GM18858 (cell line): ENCODE data around the gene PRKG1.
"Not testable (repeated sequence)": the region's sequence is repeated elsewhere in the genome, so short reads cannot be mapped to it uniquely, and the experiment has no call there.

Experiments used
- ATAC-seq: cut with Tn5 transposase; IDR thresholded peaks from one replicate; pipeline ENCODE4 v1.9.1; 2021; ENCODE audit not compliant: unreplicated experiment

Gene PRKG1

DNA sequence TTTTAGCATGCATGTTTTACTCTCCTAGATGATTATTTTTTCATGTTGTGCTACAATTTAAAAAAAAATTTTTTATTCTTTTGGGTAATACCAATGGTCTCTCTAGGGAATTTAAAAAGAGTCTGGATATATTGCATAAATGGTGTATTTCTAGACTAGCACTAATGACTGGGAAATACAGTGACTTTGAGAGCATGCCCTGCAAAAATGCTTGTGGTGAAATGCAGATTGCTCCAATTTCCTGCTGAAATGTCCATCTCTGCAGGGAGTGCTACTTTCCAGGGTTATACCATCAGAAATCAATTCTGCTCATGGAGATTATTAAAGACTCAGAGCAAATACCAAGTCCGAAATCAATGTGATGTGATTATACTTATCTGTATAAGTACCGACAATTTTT is 186.1 kb downstream of the PRKG1 start:
- no peak for ATAC-seq

DNA sequence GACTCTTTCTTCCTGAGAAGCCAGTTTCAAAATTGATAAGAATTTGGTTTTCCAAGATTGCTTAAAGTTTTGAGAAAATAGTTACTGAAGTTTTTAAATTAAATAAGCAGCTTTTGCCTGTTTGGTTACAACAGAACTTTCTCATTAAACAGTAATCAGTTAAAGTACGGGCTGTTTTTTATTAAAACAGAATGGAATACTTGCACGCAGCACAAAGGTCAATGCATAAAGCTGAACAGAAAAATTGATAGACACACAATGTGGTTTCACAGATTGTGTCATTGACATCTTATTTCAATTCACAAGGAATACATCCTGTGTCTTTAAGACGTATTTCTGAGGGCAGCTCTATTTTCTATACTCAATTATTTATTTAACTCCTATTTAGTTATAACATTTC is 192.2 kb downstream of the PRKG1 start:
- no peak for ATAC-seq

- ATAC-seq: not testable (repeated sequence)
These were observed 193.8 kb downstream of the PRKG1 start for GRCh38 chr10:51267980-51268570.

DNA sequence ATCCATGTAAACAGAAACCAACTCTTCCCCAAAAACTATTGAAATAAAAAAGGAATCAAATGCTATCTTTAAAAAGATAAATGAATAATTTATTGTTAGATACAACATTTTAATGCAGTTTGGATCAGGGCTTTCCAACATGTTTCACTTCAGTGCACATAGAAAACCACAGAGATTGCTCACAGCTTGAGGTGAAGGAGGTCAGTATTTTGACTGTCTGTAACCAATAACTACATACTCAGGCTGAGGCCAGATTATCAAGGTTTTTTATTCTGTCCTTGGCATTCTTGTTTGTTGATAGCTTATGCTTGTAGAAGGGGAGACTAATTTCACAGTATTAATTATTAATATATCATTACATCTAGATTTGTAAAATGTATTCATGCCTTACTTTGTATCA is 195.5 kb downstream of the PRKG1 start:
- ATAC-seq: no peak

- no peak for ATAC-seq
These were observed 196.7 kb downstream of the PRKG1 start for GRCh38 chr10:51270936-51271530.

- ATAC-seq: not testable (repeated sequence)
These were observed 197.8 kb downstream of the PRKG1 start for GRCh38 chr10:51272099-51272498.

DNA sequence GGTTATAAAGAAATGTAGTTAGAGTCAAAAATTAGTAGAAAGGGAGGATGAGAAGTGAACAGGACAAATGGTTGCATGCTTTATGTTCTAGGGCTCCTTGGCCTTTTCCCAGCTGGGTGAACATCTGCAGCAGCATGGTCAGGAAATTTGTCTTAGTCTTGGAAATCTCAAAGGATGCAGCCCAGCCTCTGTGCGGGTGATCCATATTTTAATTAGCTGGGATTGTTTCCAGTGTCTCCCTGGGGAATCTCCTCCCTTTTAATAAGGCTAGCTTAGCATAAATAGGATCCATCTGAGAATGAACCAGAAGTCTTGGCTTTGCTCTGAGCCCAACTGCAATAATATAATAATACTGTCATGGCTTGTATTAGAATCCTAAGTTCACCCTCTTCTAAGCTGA is 198.3 kb downstream of the PRKG1 start:
- ATAC-seq: no peak

GRCh38 chr10:51273574-51273973 is 199.3 kb downstream of the PRKG1 start:
- ATAC-seq: no peak

DNA sequence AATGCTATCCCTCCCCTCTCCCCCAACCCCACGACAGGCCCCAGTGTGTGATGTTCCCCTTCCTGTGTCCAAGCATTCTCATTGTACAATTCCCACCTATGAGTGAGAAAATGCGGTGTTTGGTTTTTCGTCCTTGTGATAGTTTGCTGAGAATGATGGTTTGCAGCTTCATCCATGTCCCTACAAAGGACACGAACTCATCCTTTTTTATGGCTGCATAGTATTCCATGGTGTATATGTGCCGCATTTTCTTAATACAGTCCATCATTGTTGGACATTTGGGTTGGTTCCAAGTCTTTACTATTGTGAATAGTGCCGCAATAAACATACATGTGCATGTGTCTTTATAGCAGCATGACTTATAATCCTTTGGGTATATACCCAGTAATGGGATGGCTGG is 201.8 kb downstream of the PRKG1 start:
- not testable (repeated sequence) for ATAC-seq

GRCh38 chr10:51281387-51281786 is 207.1 kb downstream of the PRKG1 start:
- not testable (repeated sequence) for ATAC-seq

GRCh38 chr10:51285601-51286000 is 211.3 kb downstream of the PRKG1 start:
- ATAC-seq: no peak

GRCh38 chr10:51288511-51288910 is 214.2 kb downstream of the PRKG1 start:
- ATAC-seq: no peak

DNA sequence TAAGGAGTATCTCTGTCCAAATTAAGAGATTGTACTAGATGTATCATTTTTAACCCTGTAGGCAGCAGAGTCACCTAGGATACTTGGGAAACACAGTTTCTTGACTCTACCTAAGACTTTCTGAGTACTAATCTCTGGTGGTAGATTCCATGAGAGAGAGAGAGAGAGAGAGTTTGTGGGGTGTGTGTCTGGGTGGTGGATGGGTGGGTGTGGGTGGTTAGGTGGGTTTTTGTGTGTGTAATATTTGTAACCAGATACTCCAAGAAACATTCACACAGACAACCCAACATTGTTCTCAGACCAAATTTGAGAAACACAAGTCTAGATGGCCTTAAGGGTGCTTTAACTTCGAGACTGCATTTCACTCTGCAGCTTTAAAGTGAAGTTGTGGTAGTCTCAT is 215.2 kb downstream of the PRKG1 start:
- no peak for ATAC-seq

DNA sequence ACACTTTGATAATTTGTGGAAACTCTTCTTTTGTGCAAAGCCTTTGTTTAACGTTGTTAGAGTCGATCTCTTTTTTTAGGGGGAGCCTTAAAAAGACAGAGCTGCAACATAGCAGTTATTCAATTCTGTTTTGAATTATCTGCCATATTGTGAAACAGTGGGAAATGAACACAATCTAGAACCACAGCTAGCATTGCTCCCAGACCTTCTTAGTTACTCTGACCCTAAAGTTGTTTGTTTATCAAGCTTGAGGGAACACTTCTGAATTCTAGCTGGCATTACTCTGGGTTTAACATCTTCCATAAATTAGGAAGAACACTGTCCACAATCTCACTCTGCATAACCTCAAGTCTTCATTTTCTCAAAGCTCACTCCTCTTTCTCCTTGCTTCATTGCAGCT is 217.7 kb downstream of the PRKG1 start:
- ATAC-seq: no peak

GRCh38 chr10:51297438-51297837 is 223.2 kb downstream of the PRKG1 start:
- no peak for ATAC-seq

- ATAC-seq: no peak
These were observed 226.5 kb downstream of the PRKG1 start for GRCh38 chr10:51300617-51301304.

GRCh38 chr10:51301644-51302043 is 227.4 kb downstream of the PRKG1 start:
- no peak for ATAC-seq

DNA sequence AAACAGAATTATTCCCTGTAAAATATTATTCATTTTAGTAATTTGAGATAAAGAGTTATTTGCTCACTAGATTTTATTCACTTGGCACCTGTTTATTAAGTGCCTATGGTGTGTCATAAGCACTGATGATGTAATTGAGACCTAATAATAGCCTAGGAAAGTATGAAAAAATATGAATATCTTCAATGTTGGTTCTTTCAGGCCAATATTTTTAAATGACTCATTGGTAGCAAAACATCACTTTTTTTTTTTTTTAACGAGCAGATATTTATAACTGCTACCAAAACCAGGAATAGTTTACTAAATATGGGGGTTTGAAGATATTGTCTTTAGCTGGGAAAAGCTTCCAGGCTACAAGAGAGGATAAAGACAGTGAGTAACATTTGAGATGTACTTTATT is 228.0 kb downstream of the PRKG1 start:
- ATAC-seq: no peak

- no peak for ATAC-seq
These were observed 233.8 kb downstream of the PRKG1 start for GRCh38 chr10:51308116-51308515.

- no peak for ATAC-seq
These were observed 236.9 kb downstream of the PRKG1 start for GRCh38 chr10:51311228-51311627.

- no peak for ATAC-seq
These were observed 238.5 kb downstream of the PRKG1 start for GRCh38 chr10:51312817-51313216.

DNA sequence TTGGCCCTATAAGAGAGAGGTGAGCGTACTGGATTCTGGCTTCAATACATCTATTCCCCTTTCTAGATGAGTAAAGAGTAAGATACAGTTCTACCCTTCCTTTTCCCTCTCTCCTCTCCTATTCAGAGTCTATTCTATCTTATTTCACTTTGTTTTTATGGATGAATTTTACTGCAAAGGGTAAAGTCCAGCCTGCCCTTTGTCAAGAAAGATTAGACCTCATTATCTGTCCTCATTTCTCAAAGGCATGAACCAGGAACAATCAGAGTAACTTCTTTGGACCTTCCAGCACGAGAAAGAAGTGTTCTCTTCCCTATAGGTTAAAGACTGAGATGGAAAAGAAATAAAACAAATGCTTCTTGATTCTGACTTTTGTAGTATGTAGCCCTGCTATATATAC is 239.0 kb downstream of the PRKG1 start:
- ATAC-seq: no peak
